Transverse colon (tissue), 4 donors: ENCODE measurements around the gene RAPGEF3. TPM values are rescaled to one million over a fixed set of nuclear protein-coding genes. Genes with fewer than 3 reads are reported as not detected.

Experiments
- DNase-seq: peaks from one replicate; pipeline ENCODE4 v3.0.0-alpha.2; 2019
- H3K27ac ChIP-seq, 4 donors: fragments of 200-600 bp; sonication (generic); 2 replicates each; pipeline ENCODE4 v1.5.1; 2016 to 2018; ENCODE audit warnings: inconsistent platforms in 4 of 4
- H3K27me3 ChIP-seq: fragments of 200-600 bp; sonication (generic); 2 replicates; pipeline ENCODE4 v1.5.1; 2017; ENCODE audit warnings: inconsistent platforms
- H3K36me3 ChIP-seq, 4 donors: fragments of 200-600 bp; sonication (generic); 2 replicates each; pipeline ENCODE4 v1.5.1; 2017 to 2019; ENCODE audit warnings: inconsistent platforms in 4 of 4
- H3K4me1 ChIP-seq, 4 donors: fragments of 200-600 bp; sonication (generic); 2 replicates each; pipeline ENCODE4 v1.5.1; 2017 to 2020; ENCODE audit warnings: inconsistent platforms in 4 of 4
- H3K4me3 ChIP-seq, 4 donors: fragments of 200-600 bp; sonication (generic); 1 replicate in 1 of 4; 2 replicates in 3 of 4; pipeline versions ENCODE4 v1.5.1 to v1.6.1; 2017 to 2019; ENCODE audit warnings: inconsistent platforms in 4 of 4
- H3K9me3 ChIP-seq, 2 donors: fragments of 200-600 bp; sonication (generic); 2 replicates each; pipeline ENCODE4 v1.5.1; 2017 to 2019; ENCODE audit warnings: inconsistent platforms in 2 of 2
- EP300 ChIP-seq: sonication (generic); formaldehyde crosslinking; IDR thresholded peaks from one replicate; pipeline ENCODE4 v1.6.1; 2017; ENCODE audit warnings: antibody characterized with exemption, low read depth
- POLR2A ChIP-seq: fragments of 450-650 bp; IDR thresholded peaks from one replicate; pipeline ENCODE4 v1.6.1; 2016; ENCODE audit warnings: antibody characterized with exemption, mild to moderate bottlenecking, moderate library complexity
- POLR2AphosphoS5 ChIP-seq, 3 donors: sonication (generic); formaldehyde crosslinking; IDR thresholded peaks; one replicate each; pipeline ENCODE4 v1.6.1; 2016; ENCODE audit warnings: antibody characterized with exemption in 3 of 3
- WGBS, 2 donors: methylation state at CpG; one replicate each; pipeline ENCODE4 v1.1.5; 2018; ENCODE audit warnings: low coverage in 1 of 2; 5-methylcytosine and 5-hydroxymethylcytosine counted together
- in situ Hi-C, 4 donors: fragments of 200-750 bp; cut with MboI; loops; one replicate each; pipeline versions ENCODE4 v1.15.0 to v1.15.1; 2017; ENCODE audit warnings: low sequenced_read_pairs in 3 of 4, low pct_ligation_motif_present in 1 of 4, low pct_unique_long_range_greater_than_20kb in 1 of 4
- intact Hi-C: fragments of 100-400 bp; cut with DNase I; formaldehyde crosslinking; loops from one replicate; pipeline ENCODE4 v1.15.1; 2023; ENCODE audit warnings: low total_unique reads
- total RNA-seq, 4 donors: library from RNA; depleted of rRNA; stranded (reverse); fragments of >200 nt; gene quantifications; one replicate each; pipeline ENCODE4 v1.1.0, GENCODE V29; 2016
- TF ChIP-seq, protein P1 (sequence below), 5 experiments: fragments of 200-600 bp in 3 of 5; fragments of 450-650 bp in 2 of 5; sonication (generic) in 3 of 5; IDR thresholded peaks; 1 replicate in 2 of 5; 2 replicates in 3 of 5; pipeline ENCODE4 v1.5.1; 2016 to 2017; ENCODE audit warnings: antibody characterized with exemption in 5 of 5, inconsistent platforms in 3 of 5, mild to moderate bottlenecking in 2 of 5, moderate library complexity in 1 of 5

The RAPGEF3 gene
- total RNA-seq, 4 donors from 2014 or later: 8.1 to 51.7 (median 24.6) TPM

DNA sequence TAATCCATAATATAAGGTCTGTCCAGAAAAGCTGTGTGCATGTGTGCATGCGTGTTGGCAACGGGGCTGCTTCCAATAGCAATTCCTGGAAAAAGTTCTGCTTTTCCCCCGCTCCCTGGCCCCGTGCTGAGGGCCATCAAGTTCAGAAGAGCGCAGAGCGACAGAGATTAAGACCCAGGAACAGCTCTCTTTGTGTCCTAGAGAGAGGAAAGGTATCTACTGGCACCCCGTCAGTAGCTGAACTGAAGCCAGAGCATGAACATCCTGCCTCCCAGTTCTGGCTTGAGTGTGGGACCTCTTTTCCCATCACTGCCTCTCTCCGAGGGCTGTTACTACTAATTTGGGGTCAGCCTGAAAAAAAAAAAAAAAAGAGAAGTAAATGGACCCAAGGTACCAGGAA lies 45.5 kb upstream of the RAPGEF3 start:
- no peaks in the 10 kb centered on the region for H3K36me3 ChIP-seq
- no peak overlapping the region for H3K4me3 ChIP-seq
- H3K9me3 ChIP-seq: no peaks in the 10 kb centered on the region
- WGBS, 2 donors: 71 to 80% methylated on average over 7 to 8 of the region's 8 CpGs
- H3K4me1 ChIP-seq: peaks cover 79 to 100% (median 94%) of the 10 kb centered on the region in 4 donors
- no peak for DNase-seq
- in situ Hi-C loops (no loop called here), intact Hi-C loops (no loop called here)
- TF ChIP-seq EP300 (no peak), POLR2A (no peak), POLR2AphosphoS5 (IDR thresholded peaks at IDR 0.05) (no peak)
- TF ChIP-seq, protein P1, sequence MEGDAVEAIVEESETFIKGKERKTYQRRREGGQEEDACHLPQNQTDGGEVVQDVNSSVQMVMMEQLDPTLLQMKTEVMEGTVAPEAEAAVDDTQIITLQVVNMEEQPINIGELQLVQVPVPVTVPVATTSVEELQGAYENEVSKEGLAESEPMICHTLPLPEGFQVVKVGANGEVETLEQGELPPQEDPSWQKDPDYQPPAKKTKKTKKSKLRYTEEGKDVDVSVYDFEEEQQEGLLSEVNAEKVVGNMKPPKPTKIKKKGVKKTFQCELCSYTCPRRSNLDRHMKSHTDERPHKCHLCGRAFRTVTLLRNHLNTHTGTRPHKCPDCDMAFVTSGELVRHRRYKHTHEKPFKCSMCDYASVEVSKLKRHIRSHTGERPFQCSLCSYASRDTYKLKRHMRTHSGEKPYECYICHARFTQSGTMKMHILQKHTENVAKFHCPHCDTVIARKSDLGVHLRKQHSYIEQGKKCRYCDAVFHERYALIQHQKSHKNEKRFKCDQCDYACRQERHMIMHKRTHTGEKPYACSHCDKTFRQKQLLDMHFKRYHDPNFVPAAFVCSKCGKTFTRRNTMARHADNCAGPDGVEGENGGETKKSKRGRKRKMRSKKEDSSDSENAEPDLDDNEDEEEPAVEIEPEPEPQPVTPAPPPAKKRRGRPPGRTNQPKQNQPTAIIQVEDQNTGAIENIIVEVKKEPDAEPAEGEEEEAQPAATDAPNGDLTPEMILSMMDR (IDR thresholded peaks at IDR 0.05): no peak
- no peaks in the 10 kb centered on the region for H3K27me3 ChIP-seq
- peak overlapping the region; percentile 72 to 97 (median 94) for H3K27ac ChIP-seq

DNA sequence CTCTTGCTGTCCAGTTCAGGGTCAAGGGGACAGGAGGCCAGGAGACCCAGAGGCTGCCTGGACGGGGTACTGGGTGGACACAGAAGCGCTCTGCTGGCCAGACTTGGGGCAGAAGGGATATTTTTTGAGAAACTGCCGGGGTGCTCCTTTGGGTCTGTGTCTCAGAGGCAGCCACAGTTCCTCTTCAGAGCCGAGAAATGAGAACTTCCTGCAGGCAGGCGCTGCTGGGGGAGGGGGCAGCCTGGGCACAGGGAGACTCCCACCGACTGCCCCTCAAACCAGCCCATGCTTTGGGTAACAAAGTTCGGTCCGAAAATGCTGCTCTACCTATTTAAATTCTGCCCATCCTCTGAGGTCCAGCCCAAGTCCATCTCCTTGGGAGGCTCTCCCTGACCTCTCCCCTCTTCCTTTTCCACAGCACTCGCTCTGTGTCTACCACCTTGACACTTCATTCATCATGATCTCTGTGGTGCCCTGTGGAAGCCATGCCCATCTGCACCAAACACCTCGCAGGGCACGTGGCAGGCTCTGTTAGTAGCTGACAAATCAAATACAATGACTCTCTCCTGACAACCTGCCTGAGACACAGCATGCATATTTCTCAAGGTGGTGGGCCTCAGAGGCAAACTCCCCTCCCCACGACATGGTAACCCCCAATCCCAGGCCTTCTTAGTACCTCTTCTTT lies 44.7 kb upstream of the RAPGEF3 start:
- H3K36me3 ChIP-seq: no peaks in the 10 kb centered on the region
- in situ Hi-C loops: no loop called here
- H3K4me1 ChIP-seq: peaks cover 72 to 93% (median 88%) of the 10 kb centered on the region in 4 donors
- H3K9me3 ChIP-seq: no peaks in the 10 kb centered on the region
- 60 to 81% methylated on average over 3 to 11 of the region's 12 CpGs for WGBS, 2 donors
- peak overlapping the region; percentile 72 to 97 (median 94) for H3K27ac ChIP-seq
- DNase-seq: no peak
- intact Hi-C loops: no loop called here
- TF ChIP-seq EP300 (no peak), POLR2A (no peak), POLR2AphosphoS5 (IDR thresholded peaks at IDR 0.05) (no peak)
- TF ChIP-seq, protein P1 (IDR thresholded peaks at IDR 0.05): no peak
- H3K4me3 ChIP-seq: no peak overlapping the region
- no peaks in the 10 kb centered on the region for H3K27me3 ChIP-seq

DNA sequence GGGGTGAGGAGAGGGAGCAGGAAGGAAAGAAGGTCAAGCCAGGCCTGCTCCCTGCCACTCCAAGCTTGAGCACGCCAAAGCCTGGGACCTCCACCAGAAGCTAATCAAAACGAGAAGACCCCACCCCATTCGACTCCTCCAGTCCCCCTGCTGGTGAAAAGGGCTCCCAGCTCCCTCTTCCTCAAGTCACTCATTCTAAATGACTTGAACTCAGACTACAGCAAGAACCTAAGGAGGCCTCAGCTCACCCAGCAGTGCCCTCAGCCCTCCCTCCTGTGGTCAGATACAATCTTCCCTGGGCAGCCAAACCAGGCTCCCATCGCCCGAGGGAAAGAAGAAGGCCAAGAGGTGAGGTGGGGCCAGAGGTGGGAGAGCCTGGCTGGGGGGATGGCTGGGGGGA lies 43.6 kb upstream of the RAPGEF3 start:
- in situ Hi-C loops: no loop called here
- TF ChIP-seq POLR2AphosphoS5 (IDR thresholded peaks at IDR 0.05) (no peak), EP300 (no peak), POLR2A (no peak)
- TF ChIP-seq, protein P1 (IDR thresholded peaks at IDR 0.05): no peak
- intact Hi-C loops: no loop called here
- Histone ChIP-seq H3K36me3 (peaks cover 0 to 2% (median 0%) of the 10 kb centered on the region in 4 donors), H3K27ac (peak overlapping the region; percentile 53 to 97 (median 82)), H3K27me3 (no peaks in the 10 kb centered on the region), H3K9me3 (no peaks in the 10 kb centered on the region), H3K4me3 (no peak overlapping the region), H3K4me1 (peaks cover 62 to 82% (median 78%) of the 10 kb centered on the region in 4 donors)
- WGBS, 2 donors: 56% methylated on average over 5 of the region's 5 CpGs; no CpG with 5 or more reads in 1 of the 2 donors
- DNase-seq: no peak

DNA sequence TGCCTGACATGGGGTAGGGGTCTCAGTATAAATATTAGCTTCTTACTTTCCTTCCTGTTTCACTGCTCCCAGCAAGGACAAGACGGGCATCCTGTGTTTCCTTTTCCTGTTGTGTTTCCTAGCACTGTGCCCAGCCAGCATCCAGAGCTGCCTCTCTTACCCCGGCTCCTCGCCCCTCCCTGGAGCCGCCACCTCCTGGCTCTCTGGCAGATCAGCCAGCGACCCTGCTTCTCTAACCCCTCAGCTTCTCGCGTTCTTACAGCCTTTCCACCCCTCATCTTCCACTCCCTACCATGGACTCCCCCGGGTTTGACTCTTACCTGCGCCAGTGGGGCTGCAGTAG lies 43.2 kb upstream of the RAPGEF3 start:
- peaks cover 58 to 78% (median 74%) of the 10 kb centered on the region in 4 donors for H3K4me1 ChIP-seq
- no peak for DNase-seq
- 75% methylated on average over 9 of the region's 9 CpGs; no CpG with 5 or more reads in 1 of the 2 donors for WGBS, 2 donors
- H3K27me3 ChIP-seq: no peaks in the 10 kb centered on the region
- TF ChIP-seq, protein P1 (IDR thresholded peaks at IDR 0.05): no peak
- TF ChIP-seq EP300 (no peak), POLR2A (no peak), POLR2AphosphoS5 (IDR thresholded peaks at IDR 0.05) (no peak)
- peaks cover 0 to 6% (median 0%) of the 10 kb centered on the region in 4 donors for H3K36me3 ChIP-seq
- H3K9me3 ChIP-seq: no peaks in the 10 kb centered on the region
- in situ Hi-C loops: no loop called here
- peak overlapping the region; percentile 53 to 97 (median 82) for H3K27ac ChIP-seq
- intact Hi-C loops: no loop called here
- H3K4me3 ChIP-seq: no peak overlapping the region
